A673 (cell line): ENCODE measurements around the gene EYS.

Experiments used
- CTCF ChIP-seq: fragments of 300-800, 200-600 bp; sonication (generic); conservative IDR thresholded peaks from 2 replicates; pipeline ENCODE4 v1.5.1; 2017; ENCODE audit warnings: low read depth, mild to moderate bottlenecking, antibody characterized with exemption, low read length, moderate library complexity, mixed read lengths
- EZH2 ChIP-seq: fragments of 200-600 bp; sonication (generic); IDR thresholded peaks from 2 replicates; pipeline ENCODE4 v1.6.1; 2017; ENCODE audit warnings: borderline replicate concordance, low read depth, mild to moderate bottlenecking, mixed read lengths, antibody characterized with exemption, low read length; ENCODE audit not compliant: poor library complexity, severe bottlenecking

DNA sequence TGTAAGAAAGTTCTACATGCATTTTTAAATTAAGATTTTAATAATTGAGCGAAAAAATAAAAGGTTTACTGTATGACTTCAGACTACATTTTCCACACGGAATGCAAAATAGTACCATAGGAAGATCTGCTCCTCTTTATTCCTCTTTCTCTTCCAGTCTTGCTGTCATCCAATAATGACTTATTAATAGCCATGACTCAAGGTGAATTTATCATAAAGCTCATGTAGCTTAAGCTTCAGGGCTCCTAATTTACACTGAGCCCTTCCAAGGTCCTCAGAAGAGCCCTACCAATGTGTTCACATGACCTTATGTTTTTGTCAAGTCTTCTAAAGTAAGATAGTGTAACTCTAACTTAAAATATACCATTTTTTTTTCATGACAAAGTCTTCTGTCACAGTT lies 1561.4 kb downstream of the EYS start:
- TF ChIP-seq CTCF = no peak
- TF ChIP-seq EZH2 = no peak
